Upper lobe of left lung (tissue), 4 donors: ENCODE measurements around the gene PDXK.

Experiments
- CTCF ChIP-seq, 6 experiments: fragments of 450-650 bp in 4 of 6; fragments of 200-600 bp in 2 of 6; sonication (generic) in 2 of 6; IDR thresholded peaks; one replicate each; pipeline ENCODE4 v1.5.1; 2016 to 2019; ENCODE audit warnings: antibody characterized with exemption in 6 of 6
- EP300 ChIP-seq, 4 donors: sonication (generic); formaldehyde crosslinking; IDR thresholded peaks; one replicate each; pipeline ENCODE4 v1.5.1; 2017; ENCODE audit warnings: antibody characterized with exemption in 4 of 4, control low read depth in 2 of 4
- POLR2A ChIP-seq, 4 donors: fragments of 450-650 bp; IDR thresholded peaks; one replicate each; pipeline ENCODE4 v1.5.1; 2016 to 2017; ENCODE audit warnings: antibody characterized with exemption in 4 of 4, mild to moderate bottlenecking in 2 of 4
- POLR2AphosphoS5 ChIP-seq, 2 donors: sonication (generic); formaldehyde crosslinking; IDR thresholded peaks; one replicate each; pipeline ENCODE4 v1.5.1; 2017; ENCODE audit warnings: antibody characterized with exemption in 2 of 2

GRCh38 chr21:43760391-43760958 lies 41.5 kb downstream of the PDXK start:
- TF ChIP-seq POLR2AphosphoS5 (IDR thresholded peaks at IDR 0.05): no peak
- TF ChIP-seq CTCF (IDR thresholded peaks at IDR 0.05): no peak
- no peak for TF ChIP-seq EP300 (IDR thresholded peaks at IDR 0.05)
- no peak for TF ChIP-seq POLR2A (IDR thresholded peaks at IDR 0.05)
